Trophoblast cell (in vitro differentiated cells and primary cell): ENCODE results near the gene SELL.
A peak's percentile ranks its signal among the peaks of the same experiment; 100 is the strongest.

ENCODE experiments used
- DNase-seq, 2 donors: peaks; one replicate each; pipeline ENCODE4 v3.0.0-alpha.2; 2016
- H2AFZ ChIP-seq: 2 replicates; pipeline ENCODE4 v1.6.1; 2013; ENCODE audit warnings: low read length, moderate library complexity, mild to moderate bottlenecking; ENCODE audit not compliant: insufficient read depth, poor library complexity
- H2AK5ac ChIP-seq: 2 replicates; pipeline ENCODE4 v1.6.1; 2013; ENCODE audit warnings: mild to moderate bottlenecking, low read length
- H2BK120ac ChIP-seq: 2 replicates; pipeline ENCODE4 v1.6.1; 2013; ENCODE audit warnings: low read length, mild to moderate bottlenecking, moderate library complexity; ENCODE audit not compliant: insufficient read depth, poor library complexity
- H2BK12ac ChIP-seq: 2 replicates; pipeline ENCODE4 v1.6.1; 2013; ENCODE audit warnings: mild to moderate bottlenecking, low read length, moderate library complexity
- H2BK5ac ChIP-seq: 2 replicates; pipeline ENCODE4 v1.6.1; 2013; ENCODE audit warnings: low read length, low read depth, moderate library complexity, mild to moderate bottlenecking; ENCODE audit not compliant: poor library complexity
- H3K14ac ChIP-seq: 2 replicates; pipeline ENCODE4 v1.6.1; 2013; ENCODE audit warnings: mild to moderate bottlenecking, low read length
- H3K18ac ChIP-seq: 2 replicates; pipeline ENCODE4 v1.6.1; 2013; ENCODE audit warnings: mild to moderate bottlenecking, low read length
- H3K23ac ChIP-seq: 2 replicates; pipeline ENCODE4 v1.6.1; 2013; ENCODE audit warnings: low read length
- H3K27ac ChIP-seq: 2 replicates; pipeline ENCODE4 v1.5.1; 2013; ENCODE audit warnings: low read depth, mild to moderate bottlenecking, inconsistent platforms, low read length, moderate library complexity
- H3K27me3 ChIP-seq: 2 replicates; pipeline ENCODE4 v1.6.1; 2013; ENCODE audit warnings: inconsistent platforms, mild to moderate bottlenecking, low read length, moderate library complexity; ENCODE audit not compliant: insufficient read depth
- H3K36me3 ChIP-seq, 2 experiments: 1 replicate in 1 of 2; 2 replicates in 1 of 2; pipeline ENCODE4 v1.6.1; 2013; ENCODE audit warnings: low read length in 2 of 2, mild to moderate bottlenecking in 2 of 2, moderate library complexity in 1 of 2; ENCODE audit not compliant: insufficient read depth in 2 of 2, control insufficient read depth in 1 of 2
- H3K4ac ChIP-seq: 2 replicates; pipeline ENCODE4 v1.6.1; 2013; ENCODE audit warnings: low read depth, mild to moderate bottlenecking, low read length, moderate library complexity
- H3K4me1 ChIP-seq, 2 experiments: 1 replicate in 1 of 2; 2 replicates in 1 of 2; pipeline ENCODE4 v1.6.1; 2013; ENCODE audit warnings: low read length in 2 of 2, mild to moderate bottlenecking in 2 of 2, moderate library complexity in 1 of 2; ENCODE audit not compliant: insufficient read depth in 2 of 2, control insufficient read depth in 1 of 2
- H3K4me2 ChIP-seq: 2 replicates; pipeline ENCODE4 v1.6.1; 2013; ENCODE audit warnings: inconsistent platforms, mild to moderate bottlenecking, low read length, moderate library complexity
- H3K4me3 ChIP-seq: 2 replicates; pipeline ENCODE4 v1.5.1; 2013; ENCODE audit warnings: mild to moderate bottlenecking, low read depth, low read length, inconsistent platforms
- H3K79me1 ChIP-seq: one replicate; pipeline ENCODE4 v1.6.1; 2013; ENCODE audit warnings: low read length
- H3K79me2 ChIP-seq: 2 replicates; pipeline ENCODE4 v1.6.1; 2013; ENCODE audit warnings: low read length, mild to moderate bottlenecking; ENCODE audit not compliant: control insufficient read depth, insufficient read depth, poor library complexity
- H3K9ac ChIP-seq: 2 replicates; pipeline ENCODE4 v1.6.1; 2013; ENCODE audit warnings: mild to moderate bottlenecking, low read length
- H3K9me3 ChIP-seq: 2 replicates; pipeline ENCODE4 v1.6.1; 2013; ENCODE audit warnings: low read depth, mild to moderate bottlenecking, control low read depth, inconsistent platforms, low read length; ENCODE audit not compliant: insufficient read depth
- H4K12ac ChIP-seq: 2 replicates; pipeline ENCODE4 v1.6.1; 2013; ENCODE audit warnings: low read depth, mild to moderate bottlenecking, low read length, moderate library complexity
- H4K8ac ChIP-seq: 2 replicates; pipeline ENCODE4 v1.6.1; 2013; ENCODE audit warnings: low read depth, mild to moderate bottlenecking, low read length, moderate library complexity
- H4K91ac ChIP-seq: one replicate; pipeline ENCODE4 v1.6.1; 2013; ENCODE audit warnings: low read depth, mild to moderate bottlenecking, low read length, moderate library complexity
- WGBS: extraction: QIAGEN DNeasy Blood & Tissue Kit; methylation state at CpG from one replicate; pipeline ENCODE4 v1.1.7; 2013; ENCODE audit warnings: missing lambda C conversion rate; ENCODE audit not compliant: insufficient read length, insufficient coverage; ENCODE audit errors: extremely low coverage; 5-methylcytosine and 5-hydroxymethylcytosine counted together

SELL gene

GRCh38 chr1:169746550-169746949, 35.1 kb upstream of the SELL start:
- Histone ChIP-seq H3K4me2 (no peak overlapping the region), H2AFZ (no peak overlapping the region), H3K27me3 (no peaks in the 10 kb centered on the region), H4K8ac (no peak overlapping the region), H3K18ac (no peak overlapping the region), H4K12ac (no peak overlapping the region), H3K14ac (peak overlapping the region; percentile 34), H3K4me1 (peaks cover 6 to 9% of the 10 kb centered on the region in 2 experiments), H3K9me3 (no peaks in the 10 kb centered on the region), H3K23ac (no peak overlapping the region), H2AK5ac (no peak overlapping the region), H3K4me3 (no peak overlapping the region), H3K4ac (no peak overlapping the region), H3K9ac (no peak overlapping the region), H3K79me1 (peaks cover 36% of the 10 kb centered on the region), H3K27ac (peak overlapping the region; percentile 97), H3K79me2 (peaks cover 4% of the 10 kb centered on the region), H2BK120ac (peak overlapping the region; percentile 18), H4K91ac (peak overlapping the region; percentile 15), H2BK12ac (no peak overlapping the region), H3K36me3 (no peaks in the 10 kb centered on the region), H2BK5ac (peak overlapping the region; percentile 61)
- DNase-seq = no peak
- no CpG with 5 or more reads among the region's 2 CpGs for WGBS

- Histone ChIP-seq H3K9me3 (no peaks in the 10 kb centered on the region), H2AFZ (no peak overlapping the region), H3K36me3 (no peaks in the 10 kb centered on the region), H3K23ac (no peak overlapping the region), H2BK120ac (peak overlapping the region; percentile 99), H3K4ac (peak overlapping the region; percentile 71), H3K4me1 (peaks cover 9 to 12% of the 10 kb centered on the region in 2 experiments), H2BK12ac (peak overlapping the region; percentile 90), H2BK5ac (peak overlapping the region; percentile 99), H3K27me3 (no peaks in the 10 kb centered on the region), H3K4me3 (no peak overlapping the region), H3K18ac (peak overlapping the region; percentile 91), H3K14ac (peak overlapping the region; percentile 93), H3K79me1 (peaks cover 39% of the 10 kb centered on the region), H4K8ac (peak overlapping the region; percentile 97), H3K9ac (no peak overlapping the region), H4K91ac (peak overlapping the region; percentile 100), H3K27ac (peak overlapping the region; percentile 97), H3K4me2 (no peak overlapping the region), H2AK5ac (peak overlapping the region; percentile 90), H4K12ac (no peak overlapping the region), H3K79me2 (peaks cover 4% of the 10 kb centered on the region)
- DNase-seq = peak in 1 of 2 donors; percentile 39
- WGBS = no CpG with 5 or more reads among the region's 5 CpGs
Observed at GRCh38 chr1:169745015-169745861, 33.8 kb upstream of the SELL start.

- Histone ChIP-seq H3K9me3 (no peaks in the 10 kb centered on the region), H3K4me1 (peaks cover 9 to 12% of the 10 kb centered on the region in 2 experiments), H3K27me3 (no peaks in the 10 kb centered on the region), H4K91ac (peak overlapping the region; percentile 85), H3K4me3 (no peak overlapping the region), H3K18ac (peak overlapping the region; percentile 13), H2BK120ac (peak overlapping the region; percentile 88), H3K9ac (no peak overlapping the region), H3K14ac (peak overlapping the region; percentile 83), H3K23ac (no peak overlapping the region), H3K27ac (peak overlapping the region; percentile 88), H3K79me2 (peaks cover 4% of the 10 kb centered on the region), H2AK5ac (peak overlapping the region; percentile 81), H3K4me2 (no peak overlapping the region), H3K79me1 (peaks cover 35% of the 10 kb centered on the region), H2BK5ac (peak overlapping the region; percentile 94), H3K4ac (peak overlapping the region; percentile 38), H4K12ac (no peak overlapping the region), H2AFZ (no peak overlapping the region), H3K36me3 (no peaks in the 10 kb centered on the region), H4K8ac (peak overlapping the region; percentile 82), H2BK12ac (peak overlapping the region; percentile 72)
- no CpG with 5 or more reads among the region's 6 CpGs for WGBS
- no peak for DNase-seq
Observed at GRCh38 chr1:169741666-169742394, 30.4 kb upstream of the SELL start.

GRCh38 chr1:169739980-169740379, 28.6 kb upstream of the SELL start:
- Histone ChIP-seq H3K4me2 (no peak overlapping the region), H3K36me3 (no peaks in the 10 kb centered on the region), H3K23ac (no peak overlapping the region), H3K18ac (no peak overlapping the region), H3K4me3 (no peak overlapping the region), H2BK5ac (no peak overlapping the region), H2AFZ (no peak overlapping the region), H3K79me1 (peaks cover 30% of the 10 kb centered on the region), H3K4me1 (peaks cover 8 to 10% of the 10 kb centered on the region in 2 experiments), H4K91ac (no peak overlapping the region), H3K9me3 (no peaks in the 10 kb centered on the region), H4K12ac (no peak overlapping the region), H3K27me3 (no peaks in the 10 kb centered on the region), H3K79me2 (peaks cover 3% of the 10 kb centered on the region), H2AK5ac (no peak overlapping the region), H2BK120ac (no peak overlapping the region), H3K27ac (no peak overlapping the region), H4K8ac (no peak overlapping the region), H3K9ac (no peak overlapping the region), H2BK12ac (no peak overlapping the region), H3K14ac (no peak overlapping the region), H3K4ac (no peak overlapping the region)
- DNase-seq = no peak
- no CpG with 5 or more reads among the region's 5 CpGs for WGBS
